ENCODE data around the gene COMT. TPM values are rescaled to one million over a fixed set of nuclear protein-coding genes. Genes with fewer than 3 reads are reported as not detected.

COMT gene
- total and polyA plus RNA-seq, 2 experiments from 2014 or later: 490 to 508 TPM

DNA sequence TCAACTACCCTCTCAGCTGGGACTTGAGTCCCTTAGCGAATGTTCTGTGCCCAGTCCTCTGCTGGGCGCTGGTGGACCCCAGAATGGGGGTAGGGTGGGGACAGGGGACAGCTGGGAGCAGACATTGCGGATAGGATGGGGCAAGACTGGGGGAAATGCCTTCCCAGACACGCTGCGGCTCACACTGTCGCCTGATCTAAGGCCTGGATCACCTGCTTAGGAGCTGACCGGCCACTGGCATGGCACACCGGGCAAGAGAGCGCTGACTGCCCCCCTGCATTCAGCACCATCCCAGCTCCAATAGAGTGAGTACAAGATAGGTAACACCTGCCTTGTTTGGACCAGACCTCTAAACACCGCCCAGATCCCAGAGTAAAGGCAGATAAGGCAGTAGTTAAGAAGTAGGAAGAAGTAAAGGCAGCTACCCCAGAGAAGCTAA, 73.6 kb downstream of the COMT start:
- no peak for DNase-seq
- H3K9me3 ChIP-seq (ENCODE audit: low read depth): no peaks in the 10 kb centered on the region
- H3K4me2 ChIP-seq (ENCODE audit: unreplicated experiment): no peak overlapping the region
- H3K27me3 ChIP-seq (replicated peaks; ENCODE audit: insufficient read depth): no peaks in the 10 kb centered on the region; the same call in 1 of the 2 replicates
- no peak overlapping the region for H3K27ac ChIP-seq
- H3K79me2 ChIP-seq (ENCODE audit: insufficient read depth): no peaks in the 10 kb centered on the region
- 92 to 94% methylated on average over 10 of the region's 10 CpGs for WGBS, 2 experiments (ENCODE audit: low coverage in 1 of 2, low lambda C conversion rate in 2 of 2, missing lambda C conversion rate in 2 of 2)
- no peak overlapping the region for H2AFZ ChIP-seq
- H3K9me2 ChIP-seq (ENCODE audit: insufficient read depth): no peaks in the 10 kb centered on the region
- no peak overlapping the region for H3K4me3 ChIP-seq
- in situ Hi-C loops (cut with MboI): no loop called here
- TF ChIP-seq EZH2 (IDR thresholded peaks at IDR 0.05; ENCODE audit: insufficient read depth, poor library complexity, severe bottlenecking): no peak
- TF ChIP-seq EZH2phosphoT487 (IDR thresholded peaks at IDR 0.05; ENCODE audit: insufficient read depth, low read depth): no peak
- no peaks in the 10 kb centered on the region for H3K36me3 ChIP-seq (ENCODE audit: low read depth)
- no peaks in the 10 kb centered on the region for H4K20me1 ChIP-seq (ENCODE audit: insufficient read depth)
- H3K9ac ChIP-seq: no peak overlapping the region
- no peaks in the 10 kb centered on the region for H3F3A ChIP-seq (ENCODE audit: insufficient read depth)
- H3K4me1 ChIP-seq (ENCODE audit: insufficient read depth): no peaks in the 10 kb centered on the region

DNA sequence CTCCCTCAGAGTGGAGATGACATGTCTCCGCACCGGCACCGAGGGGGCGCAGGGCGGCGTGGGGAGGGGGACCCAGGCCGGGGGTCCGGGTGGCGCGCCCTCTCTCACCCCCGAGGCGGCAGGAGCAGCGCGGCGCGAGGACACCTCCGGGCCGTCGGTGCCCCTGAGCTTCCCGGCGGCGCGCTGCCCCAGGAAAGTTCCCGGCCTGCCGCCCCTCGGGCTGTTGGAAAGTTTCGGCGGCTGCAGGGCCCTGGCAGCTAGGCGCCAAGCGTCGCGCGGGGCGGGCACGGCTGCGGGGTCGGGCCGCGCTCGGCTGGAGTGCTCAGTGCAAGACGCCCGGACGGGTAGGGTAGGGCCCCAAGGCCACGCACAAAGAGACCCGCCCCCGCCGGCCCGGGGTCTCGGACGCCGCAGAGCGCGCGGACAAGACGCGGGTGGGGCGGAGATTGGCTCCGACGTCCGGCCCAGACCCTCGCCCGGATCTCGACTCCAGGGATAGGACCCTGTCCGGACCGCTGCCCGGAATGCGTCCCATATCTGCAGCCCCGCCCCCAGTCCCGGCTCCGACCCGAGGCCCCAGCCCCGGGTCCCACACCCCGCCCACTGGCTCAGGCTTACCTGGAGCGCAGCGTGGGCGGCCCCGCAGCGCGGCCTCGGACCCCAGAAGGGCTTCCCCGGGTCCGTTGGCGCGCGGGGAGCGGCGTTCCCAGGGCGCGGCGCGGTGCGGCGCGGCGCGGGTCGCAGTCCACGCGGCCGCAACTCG, 74.6 kb downstream of the COMT start:
- DNase-seq: peak; percentile 38
- no peak for TF ChIP-seq EZH2 (IDR thresholded peaks at IDR 0.05; ENCODE audit: insufficient read depth, poor library complexity, severe bottlenecking)
- Histone ChIP-seq H3K36me3 (ENCODE audit: low read depth) (no peaks in the 10 kb centered on the region), H3K4me2 (ENCODE audit: unreplicated experiment) (peak overlapping the region; percentile 84), H3K27ac (no peak overlapping the region), H3K4me1 (ENCODE audit: insufficient read depth) (no peaks in the 10 kb centered on the region), H3K9me3 (ENCODE audit: low read depth) (no peaks in the 10 kb centered on the region), H3K27me3 (replicated peaks; ENCODE audit: insufficient read depth) (no peaks in the 10 kb centered on the region; the same call in 1 of the 2 replicates), H3K79me2 (ENCODE audit: insufficient read depth) (peaks cover 2% of the 10 kb centered on the region), H3K4me3 (peak overlapping the region; percentile 76), H3K9me2 (ENCODE audit: insufficient read depth) (no peaks in the 10 kb centered on the region), H3K9ac (peak overlapping the region; percentile 52), H2AFZ (peak overlapping the region; percentile 83), H3F3A (ENCODE audit: insufficient read depth) (no peaks in the 10 kb centered on the region), H4K20me1 (ENCODE audit: insufficient read depth) (no peaks in the 10 kb centered on the region)
- in situ Hi-C loops (cut with MboI): no loop called here
- 2 to 5% methylated on average over 31 to 92 of the region's 101 CpGs for WGBS, 2 experiments (ENCODE audit: low coverage in 1 of 2, low lambda C conversion rate in 2 of 2, missing lambda C conversion rate in 2 of 2)

DNA sequence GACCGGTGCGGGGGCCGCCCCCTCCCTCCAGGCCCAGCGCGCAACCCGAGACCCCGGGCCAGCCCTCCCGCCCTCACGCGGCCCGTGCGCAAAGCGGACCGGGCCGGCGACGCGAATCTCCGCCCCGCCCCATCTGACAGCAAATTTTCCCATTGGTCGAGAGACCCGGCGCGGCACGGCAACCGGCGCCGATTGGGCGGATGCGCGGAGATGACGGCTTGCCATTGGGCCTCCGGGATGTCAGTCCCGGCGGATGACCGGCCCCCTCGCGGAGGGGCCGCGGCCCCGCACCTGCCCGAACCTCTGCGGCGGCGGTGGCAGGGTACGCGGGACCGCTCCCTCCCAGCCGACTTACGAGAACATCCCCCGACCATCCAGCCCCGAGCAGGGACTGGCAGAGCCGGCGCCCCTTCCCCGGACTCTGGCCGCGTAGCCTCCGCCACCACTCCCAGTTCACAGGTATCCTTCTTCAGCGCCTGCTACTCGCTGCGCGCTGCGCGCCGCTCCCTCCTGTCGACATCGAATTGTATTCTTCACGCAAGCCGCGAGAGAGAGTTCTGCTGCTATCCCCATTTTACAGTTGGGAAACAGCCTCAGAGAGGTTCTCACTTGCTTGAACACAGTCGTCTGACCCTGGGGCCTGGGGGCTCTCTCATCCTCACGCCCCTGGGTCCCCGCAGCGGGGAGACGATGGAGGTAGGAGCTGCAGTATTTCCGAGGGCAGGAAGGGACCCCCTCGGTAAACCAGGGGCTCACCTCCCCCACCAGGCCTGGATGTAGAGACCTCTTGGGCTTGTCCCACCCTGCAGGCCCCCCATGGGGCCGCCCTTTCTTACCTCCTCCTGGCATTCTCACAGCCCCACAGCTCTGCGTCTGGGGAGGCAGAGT, 75.4 kb downstream of the COMT start, which contains the start of gene ARVCF:
ARVCF (minus strand) TSS at position 90 of the 888 bp plus-strand sequence. CDS start 26,029 bp downstream, outside the sequence.
- H3K9me2 ChIP-seq (ENCODE audit: insufficient read depth): no peaks in the 10 kb centered on the region
- peak within 1 kb of the TSS; percentile 83 for H2AFZ ChIP-seq
- in situ Hi-C loops (cut with MboI): no loop called here
- TF ChIP-seq EZH2phosphoT487 (IDR thresholded peaks at IDR 0.05; ENCODE audit: insufficient read depth, low read depth) (no peak), EZH2 (IDR thresholded peaks at IDR 0.05; ENCODE audit: insufficient read depth, poor library complexity, severe bottlenecking) (no peak)
- H3K4me2 ChIP-seq (ENCODE audit: unreplicated experiment): peak within 1 kb of the TSS; percentile 84
- H3K4me1 ChIP-seq (ENCODE audit: insufficient read depth): peaks cover under 1% of the 10 kb centered on the region; the same call in 1 of the 2 replicates
- no peaks in the 10 kb centered on the region for H3F3A ChIP-seq (ENCODE audit: insufficient read depth)
- no peaks in the 10 kb centered on the region for H4K20me1 ChIP-seq (ENCODE audit: insufficient read depth)
- H3K27ac ChIP-seq: no peak within 1 kb of the TSS
- H3K4me3 ChIP-seq: peak within 1 kb of the TSS; percentile 76
- H3K79me2 ChIP-seq (ENCODE audit: insufficient read depth): peaks cover 10% of the 10 kb centered on the region
- no peaks in the 10 kb centered on the region; the same call in 1 of the 2 replicates for H3K27me3 ChIP-seq (replicated peaks; ENCODE audit: insufficient read depth)
- H3K9ac ChIP-seq: peak within 1 kb of the TSS; percentile 52
- 1% methylated on average over 66 to 78 of the region's 79 CpGs for WGBS, 2 experiments (ENCODE audit: low coverage in 1 of 2, low lambda C conversion rate in 2 of 2, missing lambda C conversion rate in 2 of 2)
- H3K9me3 ChIP-seq (ENCODE audit: low read depth): no peaks in the 10 kb centered on the region
- H3K36me3 ChIP-seq (ENCODE audit: low read depth): no peaks in the 10 kb centered on the region
- DNase-seq: peak; percentile 93

DNA sequence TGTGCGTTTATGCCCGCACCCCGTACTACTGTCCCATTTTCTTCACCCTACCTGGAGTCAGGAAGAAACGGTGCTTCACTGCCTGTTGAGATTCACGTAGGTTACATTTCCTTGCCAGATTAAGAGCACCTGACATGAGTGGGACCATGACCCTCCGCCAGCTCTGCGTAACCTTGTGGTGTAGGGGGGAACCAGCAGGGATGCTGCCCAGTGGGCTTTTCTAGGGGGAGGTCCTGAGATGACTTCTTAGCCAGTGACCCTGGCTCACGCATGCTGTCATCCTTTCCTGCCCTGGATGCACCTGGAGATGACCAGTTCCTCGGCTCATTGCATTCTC, 76.0 kb downstream of the COMT start:
- Histone ChIP-seq H2AFZ (no peak overlapping the region), H3K27me3 (replicated peaks; ENCODE audit: insufficient read depth) (no peaks in the 10 kb centered on the region; the same call in 1 of the 2 replicates), H3K9me3 (ENCODE audit: low read depth) (no peaks in the 10 kb centered on the region), H3K4me1 (ENCODE audit: insufficient read depth) (peaks cover 6% of the 10 kb centered on the region), H3F3A (ENCODE audit: insufficient read depth) (no peaks in the 10 kb centered on the region), H3K36me3 (ENCODE audit: low read depth) (no peaks in the 10 kb centered on the region), H3K9ac (no peak overlapping the region), H3K79me2 (ENCODE audit: insufficient read depth) (peaks cover 16% of the 10 kb centered on the region), H4K20me1 (ENCODE audit: insufficient read depth) (no peaks in the 10 kb centered on the region), H3K27ac (no peak overlapping the region), H3K4me2 (ENCODE audit: unreplicated experiment) (no peak overlapping the region), H3K4me3 (no peak overlapping the region), H3K9me2 (ENCODE audit: insufficient read depth) (no peaks in the 10 kb centered on the region)
- TF ChIP-seq EZH2 (IDR thresholded peaks at IDR 0.05; ENCODE audit: insufficient read depth, poor library complexity, severe bottlenecking) (no peak), EZH2phosphoT487 (IDR thresholded peaks at IDR 0.05; ENCODE audit: insufficient read depth, low read depth) (no peak)
- in situ Hi-C loops (cut with MboI): no loop called here
- 65 to 67% methylated on average over 9 of the region's 9 CpGs for WGBS, 2 experiments (ENCODE audit: low coverage in 1 of 2, low lambda C conversion rate in 2 of 2, missing lambda C conversion rate in 2 of 2)
- DNase-seq: no peak
